GM12873 (cell line): ENCODE data around the gene UNK.
A peak's percentile ranks its signal among the peaks of the same experiment; 100 is the strongest.

ENCODE experiments used
- TF ChIP-seq, protein P1 (sequence below): IDR thresholded peaks from 2 replicates; pipeline ENCODE4 v1.5.1; 2012; ENCODE audit warnings: low read depth, mild to moderate bottlenecking, moderate library complexity, low read length, control low read depth; ENCODE audit not compliant: insufficient read depth; ENCODE audit errors: missing control alignments

Gene UNK

DNA sequence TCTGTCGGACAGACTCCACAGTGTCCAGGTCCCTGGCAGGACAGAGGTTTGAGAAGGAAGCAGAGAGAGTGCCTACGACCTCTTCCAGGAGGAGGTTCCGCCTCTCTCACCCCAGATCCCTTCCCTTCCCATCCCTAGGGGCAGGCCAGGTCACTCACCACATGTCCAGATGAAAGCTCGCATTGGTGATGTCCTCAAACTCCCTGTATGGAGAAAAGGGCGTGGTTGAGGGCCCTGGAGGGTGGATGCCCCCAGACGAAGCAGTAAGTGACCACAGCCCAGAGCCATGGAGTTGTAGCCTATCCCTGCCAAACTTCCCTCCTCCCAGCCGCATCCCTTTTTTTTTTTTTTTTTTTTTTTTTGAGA lies 56.2 kb downstream of the UNK start:
- TF ChIP-seq, protein P1, sequence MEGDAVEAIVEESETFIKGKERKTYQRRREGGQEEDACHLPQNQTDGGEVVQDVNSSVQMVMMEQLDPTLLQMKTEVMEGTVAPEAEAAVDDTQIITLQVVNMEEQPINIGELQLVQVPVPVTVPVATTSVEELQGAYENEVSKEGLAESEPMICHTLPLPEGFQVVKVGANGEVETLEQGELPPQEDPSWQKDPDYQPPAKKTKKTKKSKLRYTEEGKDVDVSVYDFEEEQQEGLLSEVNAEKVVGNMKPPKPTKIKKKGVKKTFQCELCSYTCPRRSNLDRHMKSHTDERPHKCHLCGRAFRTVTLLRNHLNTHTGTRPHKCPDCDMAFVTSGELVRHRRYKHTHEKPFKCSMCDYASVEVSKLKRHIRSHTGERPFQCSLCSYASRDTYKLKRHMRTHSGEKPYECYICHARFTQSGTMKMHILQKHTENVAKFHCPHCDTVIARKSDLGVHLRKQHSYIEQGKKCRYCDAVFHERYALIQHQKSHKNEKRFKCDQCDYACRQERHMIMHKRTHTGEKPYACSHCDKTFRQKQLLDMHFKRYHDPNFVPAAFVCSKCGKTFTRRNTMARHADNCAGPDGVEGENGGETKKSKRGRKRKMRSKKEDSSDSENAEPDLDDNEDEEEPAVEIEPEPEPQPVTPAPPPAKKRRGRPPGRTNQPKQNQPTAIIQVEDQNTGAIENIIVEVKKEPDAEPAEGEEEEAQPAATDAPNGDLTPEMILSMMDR = no peak

DNA sequence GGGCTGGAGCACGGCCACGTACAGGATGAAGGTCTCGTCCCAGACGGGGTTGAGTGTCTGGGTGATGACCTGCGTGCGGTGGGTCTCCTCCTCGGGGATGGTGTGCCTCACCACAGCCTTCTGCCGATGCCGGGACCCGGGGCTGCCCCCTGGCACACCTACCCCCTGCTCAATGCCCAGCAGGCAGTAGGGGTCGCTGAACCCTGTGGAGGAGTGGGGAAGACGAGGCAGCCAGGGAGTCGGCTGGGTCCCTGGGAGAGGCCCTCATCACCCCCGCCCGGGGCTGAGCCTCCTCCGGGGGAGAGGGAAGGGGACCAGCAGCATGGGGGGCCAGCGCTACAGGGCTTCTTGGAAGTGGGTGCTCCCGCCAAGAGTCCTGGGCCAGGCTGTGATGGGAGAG lies 57.8 kb downstream of the UNK start:
- TF ChIP-seq, protein P1 = no peak

DNA sequence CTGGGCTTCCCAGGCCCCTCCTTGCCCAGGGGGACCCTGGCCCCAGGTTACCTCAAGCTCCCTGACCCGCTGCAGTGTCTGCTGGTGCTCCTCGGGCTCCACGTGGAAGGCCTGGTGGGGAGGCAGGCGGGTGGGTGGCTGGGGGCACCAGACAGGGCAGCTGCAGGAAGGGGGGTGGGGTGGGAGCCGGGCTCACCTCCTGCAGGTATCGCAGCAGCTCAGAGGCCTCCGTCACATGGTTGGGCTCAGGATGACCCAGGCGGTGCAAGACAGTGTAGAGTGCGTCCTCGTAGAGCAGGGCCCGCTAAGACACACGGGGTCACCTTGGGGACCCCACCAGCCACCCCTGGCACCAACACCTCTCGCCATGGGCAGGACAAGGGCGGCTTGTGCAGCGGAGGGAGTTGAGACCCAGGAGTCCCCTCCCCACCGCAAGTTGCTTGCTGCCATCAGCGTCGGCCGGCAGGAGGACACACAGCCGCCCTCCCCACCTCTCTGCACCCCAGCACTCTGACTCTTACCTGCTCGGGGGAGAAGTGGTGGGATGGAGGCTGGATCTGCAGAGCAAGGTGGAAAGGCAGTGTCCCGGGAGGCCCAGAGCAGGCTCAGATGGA lies 58.5 kb downstream of the UNK start:
- TF ChIP-seq, protein P1 = peak; percentile 22

DNA sequence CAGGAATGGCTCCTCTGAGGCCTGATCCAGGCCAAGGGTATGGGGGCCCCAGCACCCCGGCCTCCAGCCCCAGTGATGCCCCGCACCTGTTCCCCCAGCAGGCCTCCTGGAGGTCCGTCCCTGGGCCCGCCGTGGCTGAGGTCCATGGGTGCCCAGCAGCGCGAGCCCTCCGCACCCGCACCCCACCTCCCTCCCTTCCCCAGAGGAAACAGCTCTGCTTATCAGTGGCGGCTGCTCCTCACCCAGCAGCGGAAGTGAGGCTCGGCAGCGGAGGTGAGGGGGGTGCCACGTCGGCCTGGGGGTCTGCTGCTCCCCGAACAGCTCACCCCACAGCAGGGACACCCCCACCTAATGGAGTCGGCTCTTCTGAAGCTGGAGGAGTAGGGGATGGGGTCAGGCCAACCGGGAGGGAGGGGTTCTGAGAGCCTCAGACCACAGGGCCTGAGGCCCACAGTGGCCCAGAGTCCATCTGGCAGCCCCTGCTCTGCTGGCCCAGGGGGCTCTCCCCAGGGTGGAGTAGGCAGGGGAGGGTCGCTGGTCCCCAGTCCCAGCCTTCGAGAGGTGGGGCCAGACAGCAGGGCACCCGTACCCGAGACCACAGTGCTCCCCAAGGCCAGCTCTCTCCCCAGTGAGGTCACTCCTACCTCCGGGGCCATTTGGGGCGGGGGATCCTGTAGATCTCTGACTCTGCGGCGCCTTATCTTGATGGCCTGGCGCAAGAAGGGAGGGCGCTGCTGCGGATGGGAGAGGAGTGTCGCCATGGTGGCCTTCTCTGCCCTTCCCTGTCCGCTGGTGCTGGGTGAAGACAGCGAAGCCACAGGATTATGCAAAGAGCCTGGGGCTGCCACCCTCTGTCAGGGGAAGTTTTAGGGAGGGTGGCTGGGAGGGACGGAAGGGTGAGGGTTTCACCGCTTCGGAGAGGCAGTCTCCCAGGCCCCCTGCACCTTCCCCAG lies 59.2 kb downstream of the UNK start, which contains the start of gene UNC13D:
Gene UNC13D, minus strand, starts transcription at position 828 of the 953 bp plus-strand sequence. Its CDS starts 67 bp downstream, at position 761.
- TF ChIP-seq, protein P1 = no peak

DNA sequence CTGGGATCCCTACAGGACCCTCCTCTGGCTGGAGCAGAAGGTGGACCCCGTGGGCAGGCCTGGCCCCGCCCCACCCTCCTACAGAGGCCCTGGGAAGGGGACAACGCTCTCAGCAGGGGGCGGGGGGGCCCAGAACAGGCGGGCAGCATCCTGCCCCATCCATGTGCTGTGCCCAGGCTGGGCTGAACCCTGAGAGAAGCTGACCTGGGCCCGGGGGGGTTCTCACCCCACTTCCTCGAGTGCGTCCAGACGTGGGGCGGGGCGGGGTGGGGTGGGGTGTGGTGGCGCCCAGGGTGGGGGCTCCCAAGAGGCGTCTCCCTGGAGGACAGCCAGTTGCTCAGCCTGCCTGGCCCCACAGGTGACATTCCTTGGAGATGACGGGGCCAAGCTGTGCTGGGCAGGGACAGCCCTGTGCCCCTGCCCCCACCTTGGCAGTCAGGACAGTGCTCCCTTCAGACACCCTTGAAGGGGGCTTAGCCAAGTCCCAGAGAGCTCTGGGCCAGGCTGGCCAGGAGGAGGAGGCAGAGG lies 60.0 kb downstream of the UNK start:
- TF ChIP-seq, protein P1 = no peak

DNA sequence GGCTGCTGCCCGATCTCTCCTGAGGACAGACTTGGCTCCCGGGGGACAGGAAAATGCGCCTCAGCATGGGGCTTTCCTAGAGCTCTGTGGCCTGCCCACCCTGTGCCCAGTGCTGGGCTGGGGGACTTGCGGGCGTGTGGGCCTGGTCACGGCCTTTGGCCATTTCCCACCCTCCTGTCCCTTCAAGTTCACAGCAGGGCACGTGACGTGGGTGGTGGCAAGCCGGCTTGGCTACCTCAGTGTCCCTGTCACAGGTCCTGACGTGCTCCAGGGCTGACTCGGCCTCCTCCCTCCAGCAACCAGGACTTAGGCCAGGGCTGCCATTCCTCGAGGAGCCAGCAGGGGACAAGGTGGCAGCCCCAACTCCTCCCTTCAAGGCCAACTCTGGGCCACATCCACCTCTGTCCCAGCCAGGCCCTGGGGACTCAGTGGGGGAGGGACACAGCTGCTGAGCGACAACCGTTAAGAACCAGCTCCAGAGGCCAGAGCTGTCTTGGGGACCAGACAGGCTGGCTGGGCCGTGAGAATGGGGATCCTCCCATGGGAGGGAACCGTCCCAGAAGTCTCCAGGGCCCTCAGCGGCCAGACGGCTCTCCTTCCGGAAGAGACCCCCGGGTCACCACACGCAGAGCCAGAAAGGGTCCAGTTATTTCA lies 60.6 kb downstream of the UNK start:
- TF ChIP-seq, protein P1 = peak; percentile 94
